ENCODE results near the gene PRDM12. TPM values are rescaled to one million over a fixed set of nuclear protein-coding genes. Genes with fewer than 3 reads are reported as not detected.

Gene PRDM12
- total and polyA plus RNA-seq, 2 donors from 2014 or later: not detected

GRCh38 chr9:130693101-130693425, 28.7 kb downstream of the PRDM12 start:
- Histone ChIP-seq H3K27me3 (ENCODE audit: control insufficient read depth, insufficient read depth, low read length) (no peaks in the 10 kb centered on the region), H3K9me3 (ENCODE audit: control insufficient read depth in 2 of 3, insufficient read depth in 1 of 3, low read length in 3 of 3) (no peaks in the 10 kb centered on the region), H3K4me1 (ENCODE audit: control insufficient read depth in 2 of 3, insufficient read depth in 2 of 3, low read depth in 1 of 3, low read length in 3 of 3) (peaks cover 0 to 10% (median 4%) of the 10 kb centered on the region in 3 donors), H3K27ac (ENCODE audit: low read depth in 2 of 2, low read length in 2 of 2) (peak overlapping the region in 1 of 2 donors; percentile 43), H3K36me3 (ENCODE audit: control insufficient read depth in 2 of 3, insufficient read depth in 3 of 3, low read length in 3 of 3) (peaks cover 1 to 11% (median 6%) of the 10 kb centered on the region in 3 donors), H3K9ac (ENCODE audit: low read length in 3 of 3) (peak overlapping the region; percentile 37 to 83 (median 61)), H3K4me3 (ENCODE audit: low read length in 3 of 3) (peak overlapping the region; percentile 90 to 91 (median 91))
- no peak for TF ChIP-seq CTCF (IDR thresholded peaks at IDR 0.05; ENCODE audit: borderline replicate concordance, extremely low read depth, insufficient read depth)
- FAIRE-seq (no peak), DNase-seq (peak in 1 of 5 donors; percentile 12)
- intact Hi-C loops (cut with DNase I): no loop called here

DNA sequence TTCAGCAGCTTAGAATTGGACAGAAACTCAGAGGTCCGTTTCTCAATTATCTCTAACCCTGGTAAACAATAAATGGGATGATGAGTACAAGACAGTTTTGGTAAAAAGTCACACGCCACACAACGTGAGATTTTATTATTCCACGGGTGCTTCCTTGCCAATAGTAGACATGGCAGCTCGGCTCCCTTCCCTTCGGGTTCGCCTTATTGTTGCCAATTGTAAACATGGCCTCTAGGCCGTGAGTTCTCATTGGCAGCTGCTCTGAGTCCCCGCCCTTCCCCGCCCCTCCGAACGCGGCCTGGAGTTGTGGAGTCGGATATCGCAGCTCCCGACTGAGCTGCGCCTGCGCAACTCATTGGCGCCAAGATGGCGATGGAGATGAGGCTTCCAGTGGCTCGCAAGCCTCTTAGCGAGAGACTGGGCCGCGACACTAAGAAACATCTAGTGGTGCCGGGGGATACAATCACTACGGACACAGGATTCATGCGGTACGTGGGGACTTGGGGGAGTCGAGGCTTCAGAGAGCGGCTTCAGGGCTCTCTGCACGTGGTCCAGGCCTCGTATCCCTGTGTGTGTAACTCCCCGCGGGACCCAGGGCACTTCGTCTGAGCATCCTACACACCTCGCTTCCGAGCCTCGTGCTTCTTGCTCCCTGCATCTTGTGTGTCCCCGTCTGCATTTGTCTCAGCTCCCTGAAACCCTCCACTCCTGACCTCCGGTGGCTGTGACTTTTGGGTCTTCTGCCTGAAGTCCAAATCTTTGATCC, 29.2 kb downstream of the PRDM12 start, which contains the start of gene EXOSC2:
Gene EXOSC2, plus strand, starts transcription at position 355 of the 766 bp plus-strand sequence. Its CDS starts 12 bp downstream, at position 367.
- H3K27ac ChIP-seq (ENCODE audit: low read depth in 2 of 2, low read length in 2 of 2): peak within 1 kb of the TSS in 1 of 2 donors; percentile 43
- H3K36me3 ChIP-seq (ENCODE audit: control insufficient read depth in 2 of 3, insufficient read depth in 3 of 3, low read length in 3 of 3): peaks cover 6 to 15% (median 7%) of the 10 kb centered on the region in 3 donors
- no peaks in the 10 kb centered on the region for H3K27me3 ChIP-seq (ENCODE audit: control insufficient read depth, insufficient read depth, low read length)
- H3K4me3 ChIP-seq (ENCODE audit: low read length in 3 of 3): peak within 1 kb of the TSS; percentile 91 to 98 (median 91)
- peak within 1 kb of the TSS; percentile 61 to 95 (median 83) for H3K9ac ChIP-seq (ENCODE audit: low read length in 3 of 3)
- H3K4me1 ChIP-seq (ENCODE audit: control insufficient read depth in 2 of 3, insufficient read depth in 2 of 3, low read depth in 1 of 3, low read length in 3 of 3): peaks cover 0 to 10% (median 4%) of the 10 kb centered on the region in 3 donors
- intact Hi-C loops (cut with DNase I): no loop called here
- FAIRE-seq (no peak), DNase-seq (peak; percentile 98 to 99 (median 99))
- no peaks in the 10 kb centered on the region for H3K9me3 ChIP-seq (ENCODE audit: control insufficient read depth in 2 of 3, insufficient read depth in 1 of 3, low read length in 3 of 3)
- TF ChIP-seq CTCF (IDR thresholded peaks at IDR 0.05; ENCODE audit: borderline replicate concordance, extremely low read depth, insufficient read depth): no peak

- Histone ChIP-seq H3K9ac (ENCODE audit: low read length in 3 of 3) (peak overlapping the region; percentile 50 to 95 (median 83)), H3K4me3 (ENCODE audit: low read length in 3 of 3) (peak overlapping the region; percentile 79 to 98 (median 91)), H3K27ac (ENCODE audit: low read depth in 2 of 2, low read length in 2 of 2) (no peak overlapping the region), H3K27me3 (ENCODE audit: control insufficient read depth, insufficient read depth, low read length) (no peaks in the 10 kb centered on the region), H3K9me3 (ENCODE audit: control insufficient read depth in 2 of 3, insufficient read depth in 1 of 3, low read length in 3 of 3) (no peaks in the 10 kb centered on the region), H3K36me3 (ENCODE audit: control insufficient read depth in 2 of 3, insufficient read depth in 3 of 3, low read length in 3 of 3) (peaks cover 6 to 19% (median 8%) of the 10 kb centered on the region in 3 donors), H3K4me1 (ENCODE audit: control insufficient read depth in 2 of 3, insufficient read depth in 2 of 3, low read depth in 1 of 3, low read length in 3 of 3) (peaks cover 0 to 10% (median 4%) of the 10 kb centered on the region in 3 donors)
- FAIRE-seq (no peak), DNase-seq (no peak)
- no peak for TF ChIP-seq CTCF (IDR thresholded peaks at IDR 0.05; ENCODE audit: borderline replicate concordance, extremely low read depth, insufficient read depth)
- intact Hi-C loops (cut with DNase I): no loop called here
These were observed 29.8 kb downstream of the PRDM12 start for GRCh38 chr9:130694205-130694604.
